NCI-H2196 (cell line): ENCODE results near the gene YAP1.

Experiments
- DNase-seq: peaks from one replicate; lab custom pipeline; 2025; ENCODE audit not compliant: unreplicated experiment; lab: John Stamatoyannopoulos, UW

The YAP1 gene

DNA sequence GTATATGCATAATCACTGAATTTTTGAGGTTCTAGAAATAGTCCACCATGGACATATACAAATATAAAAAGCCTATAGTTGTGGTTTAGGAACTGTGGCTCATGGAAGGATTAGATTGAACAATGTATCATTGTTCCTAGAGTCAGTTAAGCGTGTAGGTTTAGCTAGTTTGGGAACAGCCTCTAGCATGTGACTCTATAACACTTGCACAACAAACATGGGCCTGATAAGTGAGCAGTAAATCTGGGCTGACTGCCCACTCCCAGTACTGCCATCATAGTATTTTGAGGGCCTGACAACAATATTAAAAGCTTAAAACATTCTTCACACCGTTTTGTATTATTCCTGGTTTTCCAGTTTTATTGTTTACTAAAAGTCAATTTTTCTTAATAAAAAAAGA lies 47.0 kb downstream of the YAP1 start:
- no peak for DNase-seq

GRCh38 chr11:102158164-102158735 lies 48.0 kb downstream of the YAP1 start:
- no peak for DNase-seq

GRCh38 chr11:102163368-102163767 lies 53.1 kb downstream of the YAP1 start:
- DNase-seq = no peak

DNA sequence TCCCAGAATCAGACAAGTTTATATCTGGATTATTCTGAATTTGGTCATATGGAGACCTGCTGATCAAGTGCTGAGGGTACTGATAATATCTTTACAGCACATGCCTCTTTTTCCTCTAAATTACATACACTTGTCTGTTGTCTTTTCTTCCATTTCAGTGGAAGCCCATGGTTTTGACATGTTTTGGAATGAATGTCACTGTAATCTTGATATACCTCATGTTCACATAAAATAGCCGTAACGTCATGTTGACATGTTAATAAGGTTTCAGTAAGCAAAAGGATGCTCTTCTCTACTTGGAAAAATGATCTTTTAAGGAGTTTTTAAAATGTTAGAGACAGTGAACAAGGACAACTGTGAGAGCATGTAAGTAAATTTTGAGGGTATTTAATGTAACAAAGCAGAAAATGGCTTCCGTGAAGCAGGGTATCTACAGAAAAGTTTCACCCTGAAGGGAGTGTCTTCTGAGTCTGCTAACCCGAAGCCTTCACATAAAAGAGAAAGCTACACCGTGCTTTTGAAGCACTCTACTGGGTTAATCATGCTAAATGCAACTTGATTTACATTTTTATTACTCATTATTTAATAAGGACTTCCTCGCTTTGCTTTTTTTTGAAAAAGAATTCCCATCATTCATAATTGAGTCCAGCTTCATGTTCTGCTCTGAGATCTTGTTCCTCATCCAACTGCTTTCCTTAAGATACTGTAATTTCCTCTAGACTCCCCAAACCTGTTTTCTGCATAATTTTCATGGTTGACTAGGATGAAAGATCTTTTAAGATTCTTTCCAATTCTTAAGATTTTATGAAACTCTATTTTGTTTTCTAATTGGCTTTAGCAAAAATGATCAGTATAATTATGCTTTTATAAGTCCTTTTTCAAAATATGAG lies 56.2 kb downstream of the YAP1 start:
- no peak for DNase-seq

DNA sequence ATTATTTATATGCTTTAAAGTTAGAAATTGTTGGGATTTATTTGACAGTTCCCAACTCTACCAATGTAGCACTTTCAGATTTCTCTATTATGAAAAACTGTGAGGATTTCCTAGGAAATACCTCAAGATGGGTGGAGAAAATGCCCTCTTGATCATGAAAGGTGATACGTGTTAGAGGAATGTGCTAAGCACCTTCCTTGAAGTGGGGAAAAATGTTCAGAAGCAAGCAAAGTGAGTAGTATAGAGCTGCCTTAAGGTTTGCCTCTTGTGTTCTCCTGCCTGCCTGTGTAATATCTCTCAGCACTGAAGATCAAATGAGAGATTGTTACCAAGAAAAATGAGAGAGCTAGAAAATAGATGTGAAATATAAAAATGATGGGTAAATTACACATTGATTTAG lies 58.2 kb downstream of the YAP1 start:
- no peak for DNase-seq

GRCh38 chr11:102171101-102171500 lies 60.9 kb downstream of the YAP1 start:
- no peak for DNase-seq

DNA sequence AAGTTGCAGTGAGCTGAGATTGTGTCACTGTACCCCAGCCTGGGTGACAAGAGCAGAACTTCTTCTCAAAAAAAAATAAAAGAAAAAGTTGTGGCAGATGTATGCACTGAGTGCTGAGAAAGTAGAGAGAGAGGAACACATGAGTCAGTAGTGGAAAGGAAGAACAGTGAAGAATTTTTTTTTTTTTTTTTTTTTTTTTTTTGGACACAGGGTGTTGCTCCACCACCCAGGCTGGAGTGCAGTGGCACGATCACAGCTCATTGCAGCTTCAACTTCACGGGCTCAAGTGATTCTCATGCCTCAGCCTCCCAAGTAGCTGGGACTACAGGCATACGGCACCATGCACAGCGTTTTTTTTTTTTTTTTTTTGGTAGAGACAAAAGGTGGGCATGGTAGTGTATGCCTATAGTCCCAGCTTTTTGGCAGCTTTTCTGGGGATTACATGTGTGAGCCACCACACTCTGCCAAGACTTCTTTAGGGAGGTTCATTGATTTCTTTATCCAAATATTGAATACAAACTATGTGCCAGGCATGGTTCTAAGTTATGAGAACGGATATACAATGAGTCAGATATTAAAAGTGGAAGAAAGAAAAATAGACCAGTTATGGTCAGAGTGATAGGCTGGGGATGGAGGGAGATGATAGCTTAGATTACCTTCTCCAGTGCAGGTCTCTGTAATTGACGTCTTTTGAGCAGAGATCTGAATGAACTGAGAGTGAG lies 62.0 kb downstream of the YAP1 start:
- DNase-seq = no peak

- no peak for DNase-seq
These were observed 66.9 kb downstream of the YAP1 start for GRCh38 chr11:102177126-102177525.

DNA sequence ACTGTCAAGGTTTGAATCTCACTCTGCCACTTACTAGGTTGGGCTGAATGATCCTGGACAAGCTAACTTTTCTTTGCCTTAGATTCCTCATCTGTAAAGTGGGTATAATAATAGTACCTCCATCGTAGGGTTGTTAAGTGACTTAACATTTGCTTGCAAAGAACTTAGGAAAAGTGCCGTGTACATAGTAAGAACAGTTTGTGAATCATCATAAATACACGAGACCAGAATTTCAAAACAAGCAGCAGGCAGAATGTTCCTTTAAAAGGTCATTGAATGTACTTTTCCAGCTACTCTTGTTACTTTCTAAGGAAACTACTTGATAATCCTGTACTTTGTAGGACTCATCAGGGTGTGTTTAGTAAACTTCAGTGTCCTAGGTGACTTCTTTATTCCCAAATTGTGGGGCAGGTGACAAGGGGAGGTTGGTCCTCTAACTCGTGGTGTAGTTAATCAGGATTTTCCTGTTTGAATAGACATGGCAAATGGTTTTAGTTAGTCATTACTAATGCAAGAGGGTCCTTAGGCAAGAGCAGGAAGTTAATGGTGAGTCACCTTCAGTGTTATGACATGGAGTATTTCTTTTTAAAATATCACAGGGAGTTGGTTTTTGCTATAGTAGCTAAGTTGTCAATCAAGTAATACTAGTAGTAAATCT lies 67.9 kb downstream of the YAP1 start:
- no peak for DNase-seq

DNA sequence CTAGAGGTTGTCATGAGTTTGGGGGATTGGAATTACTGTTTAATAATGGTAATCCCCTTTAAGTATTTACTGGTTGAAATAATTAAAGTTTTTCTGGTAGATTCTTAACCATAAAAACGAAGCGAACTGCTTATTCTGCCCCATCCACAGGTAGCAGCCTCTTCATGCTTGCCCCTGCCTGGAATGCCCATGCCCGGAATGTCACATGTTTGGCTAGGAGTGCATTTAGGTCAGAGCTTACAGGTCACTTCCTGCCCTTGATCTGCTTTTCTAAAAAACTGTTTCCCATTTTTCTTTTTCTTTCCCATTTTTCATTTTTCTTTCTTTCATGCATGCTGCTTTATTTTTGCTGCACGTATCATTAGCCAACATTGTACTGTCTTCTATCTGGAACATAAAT lies 69.1 kb downstream of the YAP1 start:
- DNase-seq = no peak

- no peak for DNase-seq
These were observed 74.2 kb downstream of the YAP1 start for GRCh38 chr11:102184269-102184987.

DNA sequence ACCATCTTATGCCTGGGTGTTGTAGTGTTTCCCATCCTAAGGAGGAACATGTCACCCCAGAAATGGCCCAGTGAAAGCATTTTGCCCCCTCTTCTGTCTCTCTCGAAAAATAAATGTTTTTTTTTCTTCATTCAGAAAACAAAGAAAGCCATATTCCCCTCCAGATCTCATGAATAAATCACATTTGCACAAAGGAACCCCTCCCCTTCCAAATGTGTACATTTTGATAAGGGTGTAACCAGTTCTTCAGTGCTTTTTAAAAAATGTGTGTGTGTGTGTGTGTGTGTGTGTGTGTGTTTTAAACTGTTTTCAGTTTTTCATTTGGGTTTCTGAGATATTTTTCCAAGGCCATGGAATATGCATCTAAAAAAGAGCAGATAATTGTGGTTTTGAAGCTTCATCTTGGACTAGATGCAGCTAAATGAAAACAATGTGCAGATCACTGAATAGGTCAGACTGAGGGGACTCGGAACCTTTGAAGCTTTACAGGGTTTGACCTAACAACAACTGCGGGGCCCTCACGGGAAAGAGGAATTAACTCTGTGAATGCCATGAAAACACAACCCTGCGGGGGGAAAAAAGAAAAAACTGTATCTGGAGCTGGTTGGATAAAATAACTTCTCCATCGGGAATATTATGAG lies 76.4 kb downstream of the YAP1 start:
- DNase-seq = no peak

DNA sequence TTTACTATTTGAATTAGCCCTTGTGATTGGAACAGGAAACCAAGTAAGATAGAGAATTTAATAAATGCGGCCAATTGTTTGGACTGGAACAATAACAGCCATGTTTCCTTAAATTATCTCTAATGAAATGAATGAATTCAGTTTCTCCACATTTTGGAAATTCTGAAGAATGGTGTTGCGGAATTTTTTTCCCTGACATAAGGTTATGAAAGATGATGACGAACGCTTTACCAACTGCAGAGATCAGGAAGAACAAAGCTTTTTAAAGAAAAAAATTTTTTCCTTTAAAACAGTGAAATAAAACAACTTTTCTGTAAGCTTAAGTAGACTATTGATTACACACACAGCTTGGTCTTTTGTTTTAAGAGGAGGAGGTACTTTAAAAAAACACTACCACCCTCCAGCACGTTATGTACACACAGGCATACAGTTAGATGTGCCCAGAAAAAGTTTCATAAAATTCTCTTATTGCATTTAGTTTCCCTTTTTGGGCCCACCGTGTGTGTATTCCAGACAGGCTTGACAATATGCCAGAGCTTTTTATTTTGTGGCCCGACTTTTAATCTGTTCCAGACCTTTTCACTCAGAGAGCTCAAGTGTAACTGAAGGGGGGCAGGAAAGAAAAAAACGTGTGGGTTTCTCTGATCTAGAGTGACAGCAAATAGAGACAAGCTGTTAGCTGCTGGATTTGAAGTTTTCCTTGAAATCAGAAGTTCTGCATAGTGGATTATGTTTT lies 77.3 kb downstream of the YAP1 start:
- DNase-seq = no peak

GRCh38 chr11:102188488-102188887 lies 78.2 kb downstream of the YAP1 start:
- no peak for DNase-seq

DNA sequence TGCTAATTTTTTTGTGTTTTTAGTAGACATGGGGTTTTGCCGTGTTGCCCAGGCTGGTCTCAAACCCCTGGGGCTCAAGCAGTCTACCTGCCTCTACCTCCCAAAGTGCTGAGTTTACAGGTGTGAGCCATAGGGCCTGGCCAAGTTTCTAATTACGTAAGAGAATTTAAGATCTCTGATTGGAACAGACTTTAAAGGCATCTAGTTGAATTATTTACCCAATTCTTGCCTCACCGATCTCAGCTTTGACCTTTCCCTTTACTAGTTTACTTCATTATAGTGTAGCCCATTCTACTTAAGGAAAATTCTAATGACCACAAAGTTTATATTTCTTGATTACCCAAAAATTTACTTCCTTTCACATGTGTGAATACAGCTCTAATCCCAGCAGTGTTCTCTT lies 81.6 kb downstream of the YAP1 start:
- no peak for DNase-seq

DNA sequence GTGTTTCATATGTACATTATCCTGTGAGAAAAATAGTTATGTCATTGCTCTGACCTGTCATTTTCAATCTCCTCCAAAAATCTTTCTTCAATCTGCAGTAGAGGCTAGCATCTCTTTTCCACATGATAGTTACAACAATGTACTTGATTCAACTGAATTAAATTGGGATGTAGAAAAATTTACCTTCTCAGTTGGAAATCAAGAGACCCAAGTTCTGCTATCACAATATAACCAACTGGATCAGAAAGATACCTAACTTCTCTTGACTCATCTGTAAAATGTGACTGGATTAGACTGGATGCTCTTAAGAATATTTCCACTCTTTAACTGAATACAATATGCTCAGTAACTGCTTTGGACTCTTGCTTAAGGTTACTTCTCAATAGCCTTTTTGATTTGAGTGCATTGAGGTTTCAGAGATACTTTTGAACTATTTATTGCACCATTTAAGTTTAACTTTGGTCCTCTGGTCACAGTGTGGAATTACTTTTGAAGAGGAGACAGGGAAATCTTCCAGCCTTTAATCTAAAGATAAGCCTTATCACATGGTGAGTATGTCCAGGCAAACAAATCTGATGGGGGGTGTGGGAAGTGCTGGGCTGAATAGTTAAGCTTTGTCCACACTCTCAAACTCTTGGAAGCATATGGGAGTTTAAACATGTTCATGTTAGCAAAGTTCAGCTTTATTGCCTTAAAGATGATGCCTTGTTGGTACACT lies 82.3 kb downstream of the YAP1 start:
- DNase-seq = no peak

DNA sequence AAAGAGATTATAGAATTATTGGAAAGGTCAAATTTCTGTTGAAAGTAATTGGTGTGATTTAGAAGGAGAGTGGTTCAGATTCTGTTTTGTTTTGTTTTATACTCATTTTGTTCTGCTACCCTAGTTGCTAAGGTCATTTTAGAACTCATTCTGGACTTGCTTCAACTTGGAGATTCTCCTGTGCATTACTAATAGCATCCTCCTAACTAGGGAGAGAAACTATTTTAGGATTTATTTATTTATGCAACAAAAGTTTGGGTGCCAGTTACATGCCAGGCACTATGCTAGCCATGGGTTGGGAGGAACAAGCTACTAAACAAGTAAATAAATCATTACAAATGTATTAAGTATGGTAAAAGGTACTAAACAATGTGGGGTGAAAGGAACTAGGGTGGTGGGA lies 84.0 kb downstream of the YAP1 start:
- DNase-seq = no peak

DNA sequence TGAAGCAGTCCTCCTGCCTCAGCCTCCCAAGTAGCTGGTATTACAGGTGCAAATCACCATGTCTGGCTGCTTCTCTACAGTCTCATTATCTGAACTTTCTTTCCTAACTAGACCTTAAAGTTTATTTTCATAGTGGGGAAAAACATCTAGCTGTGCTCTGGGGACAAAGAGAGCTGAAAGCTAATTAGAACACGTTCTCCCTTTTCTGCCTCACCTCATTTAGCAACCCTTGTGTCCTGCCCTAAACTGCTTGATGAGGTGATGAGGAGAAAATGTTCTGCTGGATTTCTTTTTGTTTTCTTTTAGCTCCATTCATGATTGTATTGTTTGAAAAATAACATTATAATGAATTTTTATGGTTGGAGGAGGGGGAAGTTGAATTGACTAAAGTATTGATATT lies 84.7 kb downstream of the YAP1 start:
- DNase-seq = no peak

GRCh38 chr11:102196351-102196750 lies 86.1 kb downstream of the YAP1 start:
- no peak for DNase-seq
